Fibroblast of lung (primary cell): Measurements from ENCODE around the gene MCOLN2.

Experiments used
- EZH2 ChIP-seq: IDR thresholded peaks from 2 replicates; pipeline ENCODE4 v1.5.1; 2012; ENCODE audit warnings: low read length, control low read depth, mild to moderate bottlenecking; ENCODE audit errors: missing control alignments
- TF ChIP-seq, protein P1 (sequence below), 2 donors: IDR thresholded peaks in 1 of 2; conservative IDR thresholded peaks in 1 of 2; 1 replicate in 1 of 2; 2 replicates in 1 of 2; pipeline ENCODE4 v1.5.1; 2011 to 2012; ENCODE audit warnings: low read length in 2 of 2, control low read depth in 1 of 2, inconsistent platforms in 1 of 2, low read depth in 1 of 2, mild to moderate bottlenecking in 1 of 2

GRCh38 chr1:84885469-84885868 is 111.4 kb downstream of the MCOLN2 start:
- TF ChIP-seq, protein P1, sequence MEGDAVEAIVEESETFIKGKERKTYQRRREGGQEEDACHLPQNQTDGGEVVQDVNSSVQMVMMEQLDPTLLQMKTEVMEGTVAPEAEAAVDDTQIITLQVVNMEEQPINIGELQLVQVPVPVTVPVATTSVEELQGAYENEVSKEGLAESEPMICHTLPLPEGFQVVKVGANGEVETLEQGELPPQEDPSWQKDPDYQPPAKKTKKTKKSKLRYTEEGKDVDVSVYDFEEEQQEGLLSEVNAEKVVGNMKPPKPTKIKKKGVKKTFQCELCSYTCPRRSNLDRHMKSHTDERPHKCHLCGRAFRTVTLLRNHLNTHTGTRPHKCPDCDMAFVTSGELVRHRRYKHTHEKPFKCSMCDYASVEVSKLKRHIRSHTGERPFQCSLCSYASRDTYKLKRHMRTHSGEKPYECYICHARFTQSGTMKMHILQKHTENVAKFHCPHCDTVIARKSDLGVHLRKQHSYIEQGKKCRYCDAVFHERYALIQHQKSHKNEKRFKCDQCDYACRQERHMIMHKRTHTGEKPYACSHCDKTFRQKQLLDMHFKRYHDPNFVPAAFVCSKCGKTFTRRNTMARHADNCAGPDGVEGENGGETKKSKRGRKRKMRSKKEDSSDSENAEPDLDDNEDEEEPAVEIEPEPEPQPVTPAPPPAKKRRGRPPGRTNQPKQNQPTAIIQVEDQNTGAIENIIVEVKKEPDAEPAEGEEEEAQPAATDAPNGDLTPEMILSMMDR (conservative IDR thresholded peaks at IDR 0.05 in 1 of 2, IDR thresholded peaks at IDR 0.05 in 1 of 2; ENCODE audit: low read depth in 1 of 2, low read length in 2 of 2), result no peak
- no peak for TF ChIP-seq EZH2
